ENCODE results near the gene SORCS2.
A peak's percentile ranks its signal among the peaks of the same experiment; 100 is the strongest.

The SORCS2 gene

GRCh38 chr4:7334521-7335275, 142.4 kb downstream of the SORCS2 start:
- Histone ChIP-seq H3K27ac (ENCODE audit: low read length) (no peak overlapping the region), H3K9me3 (ENCODE audit: insufficient read depth, low read length) (no peaks in the 10 kb centered on the region), H3K79me2 (ENCODE audit: low read length) (no peaks in the 10 kb centered on the region), H3K4me1 (ENCODE audit: low read length) (no peaks in the 10 kb centered on the region), H3K4me2 (ENCODE audit: low read length) (no peak overlapping the region), H3K9ac (ENCODE audit: low read length) (no peak overlapping the region), H3K4me3 (ENCODE audit: low read length) (no peak overlapping the region), H3K27me3 (ENCODE audit: low read depth, low read length) (no peaks in the 10 kb centered on the region), H3K36me3 (replicated peaks; ENCODE audit: low read depth, low read length) (no peaks in the 10 kb centered on the region), H2AFZ (ENCODE audit: low read depth, low read length) (no peak overlapping the region), H4K20me1 (ENCODE audit: insufficient read depth, low read length) (no peaks in the 10 kb centered on the region)
- TF ChIP-seq, protein P1, sequence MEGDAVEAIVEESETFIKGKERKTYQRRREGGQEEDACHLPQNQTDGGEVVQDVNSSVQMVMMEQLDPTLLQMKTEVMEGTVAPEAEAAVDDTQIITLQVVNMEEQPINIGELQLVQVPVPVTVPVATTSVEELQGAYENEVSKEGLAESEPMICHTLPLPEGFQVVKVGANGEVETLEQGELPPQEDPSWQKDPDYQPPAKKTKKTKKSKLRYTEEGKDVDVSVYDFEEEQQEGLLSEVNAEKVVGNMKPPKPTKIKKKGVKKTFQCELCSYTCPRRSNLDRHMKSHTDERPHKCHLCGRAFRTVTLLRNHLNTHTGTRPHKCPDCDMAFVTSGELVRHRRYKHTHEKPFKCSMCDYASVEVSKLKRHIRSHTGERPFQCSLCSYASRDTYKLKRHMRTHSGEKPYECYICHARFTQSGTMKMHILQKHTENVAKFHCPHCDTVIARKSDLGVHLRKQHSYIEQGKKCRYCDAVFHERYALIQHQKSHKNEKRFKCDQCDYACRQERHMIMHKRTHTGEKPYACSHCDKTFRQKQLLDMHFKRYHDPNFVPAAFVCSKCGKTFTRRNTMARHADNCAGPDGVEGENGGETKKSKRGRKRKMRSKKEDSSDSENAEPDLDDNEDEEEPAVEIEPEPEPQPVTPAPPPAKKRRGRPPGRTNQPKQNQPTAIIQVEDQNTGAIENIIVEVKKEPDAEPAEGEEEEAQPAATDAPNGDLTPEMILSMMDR (IDR thresholded peaks at IDR 0.05; ENCODE audit: low read depth, low read length), result no peak
- TF ChIP-seq EZH2phosphoT487 (IDR thresholded peaks at IDR 0.05; ENCODE audit: low read depth), result no peak

DNA sequence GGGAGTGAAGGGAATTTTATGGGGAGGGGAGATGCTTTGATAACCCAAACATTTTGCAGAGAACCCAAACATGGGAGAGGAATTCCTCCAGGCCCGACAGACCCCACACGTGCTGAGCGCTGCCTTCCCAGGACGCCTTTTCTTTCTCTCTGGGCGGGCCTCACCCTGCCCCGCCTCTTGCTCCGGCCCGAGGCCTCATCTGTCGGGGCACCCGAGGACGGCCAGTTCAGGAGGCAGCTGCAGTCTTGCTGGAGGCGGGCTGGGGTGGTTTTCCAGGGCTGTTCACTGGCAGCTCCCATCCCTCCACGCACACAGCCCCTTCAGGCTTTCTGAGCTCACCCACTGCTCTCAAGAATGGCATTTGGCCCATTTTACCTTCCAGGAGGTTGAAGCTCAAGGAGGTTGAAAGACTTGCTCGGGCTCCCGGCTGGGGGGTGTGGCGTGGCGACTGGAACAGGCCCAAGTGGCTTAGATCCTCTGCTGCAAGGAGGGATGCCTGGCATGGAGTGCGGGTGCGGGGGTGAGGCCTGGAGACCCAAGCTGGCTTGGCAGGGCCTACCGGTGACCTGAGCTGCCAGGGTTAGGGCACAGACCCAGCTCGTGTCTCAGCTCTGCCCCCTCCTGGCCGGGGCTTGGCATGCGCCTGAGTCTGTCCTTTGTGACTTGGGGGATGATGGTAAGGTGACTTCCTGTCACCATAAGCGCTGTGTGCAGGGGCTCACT, 143.2 kb downstream of the SORCS2 start:
- TF ChIP-seq, protein P1 (IDR thresholded peaks at IDR 0.05; ENCODE audit: low read depth, low read length), result peak; percentile 50
- TF ChIP-seq EZH2phosphoT487 (IDR thresholded peaks at IDR 0.05; ENCODE audit: low read depth), result no peak
- no peak overlapping the region for H3K27ac ChIP-seq (ENCODE audit: low read length)
- H3K9ac ChIP-seq (ENCODE audit: low read length), result no peak overlapping the region

DNA sequence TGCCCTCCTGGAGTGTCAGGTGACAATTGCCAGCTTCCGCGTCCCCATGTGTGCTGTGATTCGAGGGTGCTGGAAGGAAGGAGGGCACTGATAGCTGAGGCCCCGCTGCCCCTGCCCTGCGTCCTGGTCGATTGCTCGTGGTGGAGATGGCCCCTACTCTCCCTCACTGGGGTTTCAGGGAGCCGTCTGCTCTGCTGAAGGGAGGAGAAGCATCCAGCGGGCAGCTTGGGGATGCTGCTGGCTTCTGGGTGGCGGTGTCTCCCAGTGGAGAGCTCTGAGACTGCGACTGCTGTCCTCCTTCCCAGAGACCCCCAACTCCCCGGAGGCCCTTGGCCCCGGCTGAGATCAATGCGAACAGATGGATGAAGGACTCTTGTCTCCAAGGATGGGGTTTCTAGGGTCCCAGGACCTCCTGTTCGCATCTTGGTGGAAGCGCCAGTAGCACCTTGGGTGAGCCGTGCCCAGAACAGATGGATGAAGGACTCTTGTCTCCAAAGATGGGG, 143.8 kb downstream of the SORCS2 start:
- H3K27me3 ChIP-seq (ENCODE audit: low read depth, low read length), result no peaks in the 10 kb centered on the region
- H3K9ac ChIP-seq (ENCODE audit: low read length), result no peak overlapping the region
- no peaks in the 10 kb centered on the region for H4K20me1 ChIP-seq (ENCODE audit: insufficient read depth, low read length)
- H3K4me1 ChIP-seq (ENCODE audit: low read length), result no peaks in the 10 kb centered on the region
- TF ChIP-seq EZH2phosphoT487 (IDR thresholded peaks at IDR 0.05; ENCODE audit: low read depth), result no peak
- TF ChIP-seq, protein P1 (IDR thresholded peaks at IDR 0.05; ENCODE audit: low read depth, low read length), result no peak
- no peak overlapping the region for H3K4me3 ChIP-seq (ENCODE audit: low read length)
- H3K79me2 ChIP-seq (ENCODE audit: low read length), result no peaks in the 10 kb centered on the region
- no peaks in the 10 kb centered on the region for H3K9me3 ChIP-seq (ENCODE audit: insufficient read depth, low read length)
- no peak overlapping the region for H3K27ac ChIP-seq (ENCODE audit: low read length)
- no peaks in the 10 kb centered on the region for H3K36me3 ChIP-seq (replicated peaks; ENCODE audit: low read depth, low read length)
- no peak overlapping the region for H3K4me2 ChIP-seq (ENCODE audit: low read length)
- no peak overlapping the region for H2AFZ ChIP-seq (ENCODE audit: low read depth, low read length)

More for the DNA sequence above, 143.2 kb downstream of the SORCS2 start:
- H3K36me3 ChIP-seq (replicated peaks; ENCODE audit: low read depth, low read length), result no peaks in the 10 kb centered on the region
- H3K4me2 ChIP-seq (ENCODE audit: low read length), result no peak overlapping the region
- no peak overlapping the region for H3K4me3 ChIP-seq (ENCODE audit: low read length)
- H3K27me3 ChIP-seq (ENCODE audit: low read depth, low read length), result no peaks in the 10 kb centered on the region
- H3K79me2 ChIP-seq (ENCODE audit: low read length), result no peaks in the 10 kb centered on the region
- no peaks in the 10 kb centered on the region for H3K4me1 ChIP-seq (ENCODE audit: low read length)
- H4K20me1 ChIP-seq (ENCODE audit: insufficient read depth, low read length), result no peaks in the 10 kb centered on the region
- H3K9me3 ChIP-seq (ENCODE audit: insufficient read depth, low read length), result no peaks in the 10 kb centered on the region
- no peak overlapping the region for H2AFZ ChIP-seq (ENCODE audit: low read depth, low read length)

GRCh38 chr4:7336732-7337131, 144.4 kb downstream of the SORCS2 start:
- Histone ChIP-seq H3K36me3 (replicated peaks; ENCODE audit: low read depth, low read length) (no peaks in the 10 kb centered on the region), H3K79me2 (ENCODE audit: low read length) (no peaks in the 10 kb centered on the region), H4K20me1 (ENCODE audit: insufficient read depth, low read length) (no peaks in the 10 kb centered on the region), H2AFZ (ENCODE audit: low read depth, low read length) (no peak overlapping the region), H3K4me1 (ENCODE audit: low read length) (no peaks in the 10 kb centered on the region), H3K9me3 (ENCODE audit: insufficient read depth, low read length) (no peaks in the 10 kb centered on the region), H3K4me2 (ENCODE audit: low read length) (no peak overlapping the region), H3K27ac (ENCODE audit: low read length) (no peak overlapping the region), H3K9ac (ENCODE audit: low read length) (no peak overlapping the region), H3K4me3 (ENCODE audit: low read length) (no peak overlapping the region), H3K27me3 (ENCODE audit: low read depth, low read length) (no peaks in the 10 kb centered on the region)
- TF ChIP-seq EZH2phosphoT487 (IDR thresholded peaks at IDR 0.05; ENCODE audit: low read depth), result no peak
- TF ChIP-seq, protein P1 (IDR thresholded peaks at IDR 0.05; ENCODE audit: low read depth, low read length), result no peak
